Esophagus squamous epithelium (tissue), 5 donors: ENCODE measurements around the gene FOXK2. TPM values are rescaled to one million over a fixed set of nuclear protein-coding genes. Genes with fewer than 3 reads are reported as not detected.
"Not testable (repeated sequence)": the region's sequence is repeated elsewhere in the genome, so short reads cannot be mapped to it uniquely, and the experiment has no call there.

ENCODE experiments used
- DNase-seq: peaks from one replicate; lab custom pipeline; 2025; lab: John Stamatoyannopoulos, UW
- H3K27ac ChIP-seq, 4 donors: fragments of 200-600 bp; sonication (generic); one replicate each; pipeline ENCODE4 v1.5.1; 2016 to 2019; ENCODE audit warnings: mild to moderate bottlenecking in 1 of 4
- H3K27me3 ChIP-seq, 4 donors: fragments of 200-600 bp; sonication (generic); 1 replicate in 3 of 4; 2 replicates in 1 of 4; pipeline versions ENCODE4 v1.5.1 to v1.6.0; 2017 to 2021; ENCODE audit warnings: antibody characterized with exemption in 1 of 4
- H3K36me3 ChIP-seq, 3 donors: fragments of 200-600 bp; sonication (generic); one replicate each; pipeline ENCODE4 v1.5.1; 2016 to 2019
- H3K4me1 ChIP-seq, 3 donors: fragments of 200-600 bp; sonication (generic); one replicate each; pipeline ENCODE4 v1.5.1; 2017 to 2019
- H3K4me3 ChIP-seq, 4 donors: fragments of 200-600 bp; sonication (generic); 1 replicate in 3 of 4; 2 replicates in 1 of 4; pipeline ENCODE4 v1.5.1; 2016 to 2019; ENCODE audit warnings: mild to moderate bottlenecking in 2 of 4, moderate library complexity in 1 of 4
- H3K9me3 ChIP-seq, 3 donors: fragments of 200-600 bp; sonication (generic); one replicate each; pipeline ENCODE4 v1.5.1; 2016 to 2019
- POLR2A ChIP-seq, 4 donors: fragments of 450-650 bp; IDR thresholded peaks; one replicate each; pipeline ENCODE4 v1.6.1; 2017; ENCODE audit warnings: antibody characterized with exemption in 4 of 4, mild to moderate bottlenecking in 4 of 4, moderate library complexity in 3 of 4
- WGBS, 2 donors: methylation state at CpG; one replicate each; pipeline ENCODE4 v1.1.5; 2018; 5-methylcytosine and 5-hydroxymethylcytosine counted together
- intact Hi-C: fragments of 100-400 bp; cut with DNase I; formaldehyde crosslinking; loops from one replicate; pipeline ENCODE4 v1.15.0; 2022
- total RNA-seq, 4 donors: library from RNA; depleted of rRNA; stranded (reverse); fragments of >200 nt; gene quantifications; one replicate each; pipeline ENCODE4 v1.1.0, GENCODE V29; 2016
- TF ChIP-seq, protein P1 (sequence below), 6 experiments: fragments of 450-650 bp in 4 of 6; fragments of 200-600 bp in 2 of 6; sonication (generic) in 2 of 6; IDR thresholded peaks; one replicate each; pipeline ENCODE4 v1.5.1; 2016 to 2019; ENCODE audit warnings: antibody characterized with exemption in 6 of 6, mild to moderate bottlenecking in 4 of 6, moderate library complexity in 4 of 6
- donor health status: DM: yes; HTN: yes; CAD: no.

The FOXK2 gene
- total RNA-seq, 4 donors from 2014 or later, result 26.3 to 38.2 (median 34.5) TPM

- no peak overlapping the region for H3K4me3 ChIP-seq
- intact Hi-C loops, result no loop called here
- no peaks in the 10 kb centered on the region for H3K27me3 ChIP-seq
- WGBS, 2 donors, result 22 to 43% methylated on average over 7 to 8 of the region's 8 CpGs
- no peak for DNase-seq
- no peaks in the 10 kb centered on the region for H3K36me3 ChIP-seq
- no peaks in the 10 kb centered on the region for H3K9me3 ChIP-seq
- peak overlapping the region; percentile 56 to 74 (median 62) for H3K27ac ChIP-seq
- H3K4me1 ChIP-seq, result peaks cover 5 to 36% (median 14%) of the 10 kb centered on the region in 3 donors
- TF ChIP-seq, protein P1, sequence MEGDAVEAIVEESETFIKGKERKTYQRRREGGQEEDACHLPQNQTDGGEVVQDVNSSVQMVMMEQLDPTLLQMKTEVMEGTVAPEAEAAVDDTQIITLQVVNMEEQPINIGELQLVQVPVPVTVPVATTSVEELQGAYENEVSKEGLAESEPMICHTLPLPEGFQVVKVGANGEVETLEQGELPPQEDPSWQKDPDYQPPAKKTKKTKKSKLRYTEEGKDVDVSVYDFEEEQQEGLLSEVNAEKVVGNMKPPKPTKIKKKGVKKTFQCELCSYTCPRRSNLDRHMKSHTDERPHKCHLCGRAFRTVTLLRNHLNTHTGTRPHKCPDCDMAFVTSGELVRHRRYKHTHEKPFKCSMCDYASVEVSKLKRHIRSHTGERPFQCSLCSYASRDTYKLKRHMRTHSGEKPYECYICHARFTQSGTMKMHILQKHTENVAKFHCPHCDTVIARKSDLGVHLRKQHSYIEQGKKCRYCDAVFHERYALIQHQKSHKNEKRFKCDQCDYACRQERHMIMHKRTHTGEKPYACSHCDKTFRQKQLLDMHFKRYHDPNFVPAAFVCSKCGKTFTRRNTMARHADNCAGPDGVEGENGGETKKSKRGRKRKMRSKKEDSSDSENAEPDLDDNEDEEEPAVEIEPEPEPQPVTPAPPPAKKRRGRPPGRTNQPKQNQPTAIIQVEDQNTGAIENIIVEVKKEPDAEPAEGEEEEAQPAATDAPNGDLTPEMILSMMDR (IDR thresholded peaks at IDR 0.05), result no peak
- no peak for TF ChIP-seq POLR2A (IDR thresholded peaks at IDR 0.05)
Measured at GRCh38 chr17:82502207-82502606, 17.3 kb upstream of the FOXK2 start.

- no peak for DNase-seq
- Histone ChIP-seq H3K27me3 (no peaks in the 10 kb centered on the region), H3K4me1 (peaks cover under 1 to 28% (median 9%) of the 10 kb centered on the region in 3 donors), H3K4me3 (no peak overlapping the region), H3K36me3 (no peaks in the 10 kb centered on the region), H3K27ac (no peak overlapping the region), H3K9me3 (no peaks in the 10 kb centered on the region)
- no peak for TF ChIP-seq POLR2A (IDR thresholded peaks at IDR 0.05)
- TF ChIP-seq, protein P1 (IDR thresholded peaks at IDR 0.05), result no peak
- WGBS, 2 donors, result 77 to 79% methylated on average over 6 to 10 of the region's 12 CpGs
- intact Hi-C loops, result no loop called here
Measured at GRCh38 chr17:82503094-82503727, 16.3 kb upstream of the FOXK2 start.

DNA sequence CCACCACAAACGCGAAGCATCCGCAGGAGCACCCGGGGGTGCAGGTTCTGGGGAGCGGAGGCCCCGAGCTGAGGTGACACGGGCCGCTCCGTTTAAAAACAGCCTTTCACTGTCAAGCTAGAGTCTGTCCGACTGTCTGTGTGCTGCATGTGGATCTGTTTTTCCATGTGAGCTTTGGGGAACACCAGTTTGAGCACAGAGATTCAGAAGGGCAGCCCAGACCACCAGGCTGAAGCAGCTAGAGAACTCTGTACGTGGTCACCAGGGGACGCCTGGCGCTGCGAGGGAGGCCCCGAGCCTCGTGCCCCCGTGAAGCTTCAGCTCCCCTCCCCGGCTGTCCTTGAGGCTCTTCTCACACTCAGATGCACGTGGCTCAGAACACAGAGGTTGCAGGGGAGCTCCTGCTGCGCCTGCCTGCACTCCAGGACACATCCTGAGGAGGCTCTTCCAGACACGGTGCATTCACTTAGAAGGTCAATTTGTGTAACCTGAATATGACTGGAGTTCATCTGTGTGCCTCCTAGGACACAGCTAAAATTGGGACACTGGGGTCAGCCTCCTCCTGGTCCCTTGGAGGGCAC is 15.7 kb upstream of the FOXK2 start:
- no peak overlapping the region for H3K4me3 ChIP-seq
- H3K4me1 ChIP-seq, result peaks cover 0 to 22% (median 6%) of the 10 kb centered on the region in 3 donors
- intact Hi-C loops, result no loop called here
- 78 to 100% methylated on average over 2 to 11 of the region's 21 CpGs for WGBS, 2 donors
- H3K36me3 ChIP-seq, result no peaks in the 10 kb centered on the region
- H3K9me3 ChIP-seq, result no peaks in the 10 kb centered on the region
- H3K27me3 ChIP-seq, result no peaks in the 10 kb centered on the region
- TF ChIP-seq, protein P1 (IDR thresholded peaks at IDR 0.05), result no peak
- TF ChIP-seq POLR2A (IDR thresholded peaks at IDR 0.05), result no peak
- no peak for DNase-seq
- H3K27ac ChIP-seq, result no peak overlapping the region

- H3K4me1 ChIP-seq, result peaks cover 0 to 17% (median 6%) of the 10 kb centered on the region in 3 donors
- intact Hi-C loops, result no loop called here
- 90 to 94% methylated on average over 6 of the region's 6 CpGs for WGBS, 2 donors
- H3K36me3 ChIP-seq, result no peaks in the 10 kb centered on the region
- no peak overlapping the region for H3K4me3 ChIP-seq
- TF ChIP-seq, protein P1 (IDR thresholded peaks at IDR 0.05), result no peak
- no peak for TF ChIP-seq POLR2A (IDR thresholded peaks at IDR 0.05)
- no peak overlapping the region for H3K27ac ChIP-seq
- H3K9me3 ChIP-seq, result no peaks in the 10 kb centered on the region
- no peaks in the 10 kb centered on the region for H3K27me3 ChIP-seq
- no peak for DNase-seq
Measured at GRCh38 chr17:82505296-82505695, 14.2 kb upstream of the FOXK2 start.

DNA sequence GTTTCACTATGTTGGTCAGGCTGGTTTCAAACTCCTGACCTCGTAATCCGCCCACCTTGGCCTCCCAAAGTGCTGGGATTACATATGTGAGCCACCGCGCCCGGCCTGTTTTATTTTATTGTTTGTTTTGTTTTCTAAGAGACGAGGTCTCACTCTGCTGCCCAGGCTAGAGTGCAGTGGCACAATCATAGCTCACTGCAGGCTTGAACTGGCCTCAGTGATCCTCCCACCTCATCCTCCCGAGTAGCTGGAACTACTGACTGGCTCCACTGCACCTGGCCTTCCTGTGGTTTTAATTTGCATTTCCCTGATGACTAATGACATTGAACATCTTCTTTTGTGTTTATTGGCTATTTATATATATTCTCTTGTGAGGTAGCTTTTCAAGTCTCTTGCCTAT is 13.1 kb upstream of the FOXK2 start:
- intact Hi-C loops, H3K4me3 ChIP-seq, H3K36me3 ChIP-seq, DNase-seq, H3K9me3 ChIP-seq, H3K27me3 ChIP-seq: not testable (repeated sequence)
- WGBS, 2 donors, result 41 to 42% methylated on average over 7 of the region's 7 CpGs
- H3K27ac ChIP-seq, result peak overlapping the region in 2 of 4 donors; percentile 13 to 15
- H3K4me1 ChIP-seq, result peaks cover 0 to 15% (median 6%) of the 10 kb centered on the region in 3 donors
